Keratinocyte (primary cell): Measurements from ENCODE around the gene SLC26A8. TPM values are rescaled to one million over a fixed set of nuclear protein-coding genes. Genes with fewer than 3 reads are reported as not detected.

ENCODE experiments used
- DNase-seq: peaks from one replicate; pipeline ENCODE4 v3.0.0-alpha.2; 2011; ENCODE audit warnings: low read depth, missing footprints, low spot score
- FAIRE-seq: peaks from 2 replicates; lab custom pipeline; 2011; peaks lifted over from hg19 to GRCh38; lab: Jason Lieb, UNC
- H2AFZ ChIP-seq: 2 replicates; pipeline ENCODE4 v1.6.0; 2012; ENCODE audit warnings: low read length, control low read depth, inconsistent platforms; ENCODE audit not compliant: control insufficient read depth
- H3K27ac ChIP-seq: 2 replicates; pipeline ENCODE4 v1.5.1; 2011; ENCODE audit warnings: low read length; ENCODE audit not compliant: control insufficient read depth, insufficient read depth
- H3K27me3 ChIP-seq: 3 replicates; pipeline ENCODE4 v1.6.0; 2011; ENCODE audit warnings: low read length; ENCODE audit not compliant: control insufficient read depth, insufficient read depth; ENCODE audit errors: extremely low read depth
- H3K36me3 ChIP-seq, 2 experiments: 2 replicates in 1 of 2; 3 replicates in 1 of 2; pipeline ENCODE4 v1.5.1; 2011; ENCODE audit warnings: low read length in 2 of 2, mild to moderate bottlenecking in 1 of 2; ENCODE audit not compliant: control insufficient read depth in 2 of 2, insufficient read depth in 2 of 2; ENCODE audit errors: extremely low read depth in 1 of 2
- H3K4me1 ChIP-seq: 3 replicates; pipeline ENCODE4 v1.5.1; 2011; ENCODE audit warnings: low read length; ENCODE audit not compliant: control insufficient read depth, insufficient read depth; ENCODE audit errors: extremely low read depth
- H3K4me2 ChIP-seq: 3 replicates; pipeline ENCODE4 v1.6.0; 2011; ENCODE audit warnings: low read depth, low read length; ENCODE audit not compliant: control insufficient read depth, insufficient read depth; ENCODE audit errors: extremely low read depth
- H3K4me3 ChIP-seq, 3 experiments: fragments of 200-600 bp in 1 of 3; sonication (generic) in 1 of 3; 2 replicates in 2 of 3; 3 replicates in 1 of 3; pipeline ENCODE4 v1.5.1; 2011 to 2016; ENCODE audit warnings: low read length in 3 of 3, mild to moderate bottlenecking in 3 of 3, control low read depth in 2 of 3, inconsistent platforms in 1 of 3, low read depth in 1 of 3, mixed read lengths in 1 of 3, mixed run types in 1 of 3, moderate library complexity in 1 of 3; ENCODE audit not compliant: control insufficient read depth in 2 of 3, insufficient read depth in 2 of 3; ENCODE audit errors: extremely low read depth in 1 of 3
- H3K79me2 ChIP-seq: 2 replicates; pipeline ENCODE4 v1.6.0; 2012; ENCODE audit warnings: low read length; ENCODE audit not compliant: control insufficient read depth, insufficient read depth
- H3K9ac ChIP-seq: 3 replicates; pipeline ENCODE4 v1.6.0; 2011; ENCODE audit warnings: low read length; ENCODE audit not compliant: control insufficient read depth, insufficient read depth; ENCODE audit errors: extremely low read depth
- H3K9me1 ChIP-seq: 3 replicates; pipeline ENCODE4 v1.6.0; 2011; ENCODE audit warnings: low read length; ENCODE audit not compliant: control insufficient read depth, insufficient read depth; ENCODE audit errors: extremely low read depth
- H3K9me3 ChIP-seq: 2 replicates; pipeline ENCODE4 v1.5.1; 2012; ENCODE audit warnings: low read depth, low read length; ENCODE audit not compliant: control insufficient read depth
- H4K20me1 ChIP-seq: 3 replicates; pipeline ENCODE4 v1.6.0; 2011; ENCODE audit warnings: low read length; ENCODE audit not compliant: control insufficient read depth, insufficient read depth; ENCODE audit errors: extremely low read depth
- EZH2 ChIP-seq: IDR thresholded peaks from one replicate; pipeline ENCODE4 v1.6.1; 2012; ENCODE audit warnings: inconsistent platforms, mild to moderate bottlenecking, low read length, moderate library complexity
- dilution Hi-C: fragments of 300-500 bp; cut with MboI; formaldehyde crosslinking; loops from one replicate; pipeline ENCODE4 v1.7.0; 2020; ENCODE audit warnings: low sequenced_read_pairs; ENCODE audit not compliant: extremely low pct_ligation_motif_present
- polyA plus RNA-seq, 5 experiments: library from polyadenylated mRNA; depleted of rRNA in 3 of 5; stranded (reverse) in 3 of 5; stranded (forward) in 1 of 5; unstranded in 1 of 5; fragments of >200 nt; gene quantifications; 1 replicate in 1 of 5; 2 replicates in 3 of 5; 3 replicates in 1 of 5; pipeline versions ENCODE4 v1.2.1 to v1.2.3, GENCODE V29; 2011 to 2012; ENCODE audit warnings: missing spikeins in 2 of 5, low read depth in 1 of 5, low replicate concordance in 1 of 5
- TF ChIP-seq, protein P1 (sequence below), 3 experiments: IDR thresholded peaks in 1 of 3; conservative IDR thresholded peaks in 1 of 3; optimal IDR thresholded peaks in 1 of 3; 2 replicates in 2 of 3; 3 replicates in 1 of 3; pipeline versions ENCODE3 to v1.5.1; 2011; ENCODE audit warnings: low read length in 3 of 3, mild to moderate bottlenecking in 3 of 3, moderate library complexity in 2 of 3, control low read depth in 1 of 3, inconsistent platforms in 1 of 3; ENCODE audit not compliant: insufficient read depth in 2 of 3; ENCODE audit errors: extremely low read depth in 1 of 3

SLC26A8 gene
- polyA plus RNA-seq, 1 donor (not counting 4 experiments of a cell fraction or from before 2014, with no cell fraction given), result 0.18 TPM

DNA sequence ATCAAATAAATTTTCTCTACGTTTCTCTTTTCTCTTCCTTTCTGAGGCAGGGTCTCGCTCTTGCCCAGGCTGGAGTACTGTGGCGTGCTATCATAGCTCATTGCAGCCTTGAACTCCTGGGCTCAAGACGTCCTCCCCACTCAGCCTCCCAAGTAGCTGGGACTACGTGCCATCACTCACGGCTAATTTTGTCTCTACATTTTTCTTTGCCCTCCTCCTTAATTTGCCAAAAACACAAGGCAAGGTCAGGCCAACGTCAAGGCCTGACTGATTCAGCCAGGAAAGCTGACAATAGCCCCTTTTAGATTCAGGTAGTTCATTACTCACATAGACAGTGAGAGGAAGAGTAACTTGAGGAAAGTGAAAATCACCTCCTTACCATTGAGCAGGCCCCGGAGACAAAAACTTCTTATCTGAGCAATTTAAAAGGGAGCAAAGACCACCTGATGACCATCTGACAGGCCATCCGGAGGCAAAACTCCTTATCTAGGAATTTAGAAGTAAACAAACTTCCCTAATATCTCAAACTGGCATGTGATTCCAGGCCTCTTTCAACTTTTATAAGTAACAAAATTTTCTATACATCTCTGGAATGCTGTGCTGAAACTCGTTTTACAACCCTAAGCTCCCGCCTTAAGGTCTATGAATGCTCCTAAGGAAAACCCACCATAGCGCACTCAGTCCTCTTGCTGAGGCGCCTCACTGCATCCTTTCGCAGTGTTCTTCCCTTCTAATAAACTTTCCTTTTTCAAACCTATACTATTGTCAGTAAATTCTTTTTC is 61.5 kb downstream of the SLC26A8 start:
- H2AFZ ChIP-seq, result no peak overlapping the region
- no peaks in the 10 kb centered on the region for H3K36me3 ChIP-seq
- no peak overlapping the region for H3K27ac ChIP-seq
- no peak for DNase-seq
- no peak overlapping the region for H3K4me3 ChIP-seq
- H3K4me2 ChIP-seq, result no peak overlapping the region
- H4K20me1 ChIP-seq, result no peaks in the 10 kb centered on the region
- H3K9me3 ChIP-seq, result no peaks in the 10 kb centered on the region
- TF ChIP-seq, protein P1, sequence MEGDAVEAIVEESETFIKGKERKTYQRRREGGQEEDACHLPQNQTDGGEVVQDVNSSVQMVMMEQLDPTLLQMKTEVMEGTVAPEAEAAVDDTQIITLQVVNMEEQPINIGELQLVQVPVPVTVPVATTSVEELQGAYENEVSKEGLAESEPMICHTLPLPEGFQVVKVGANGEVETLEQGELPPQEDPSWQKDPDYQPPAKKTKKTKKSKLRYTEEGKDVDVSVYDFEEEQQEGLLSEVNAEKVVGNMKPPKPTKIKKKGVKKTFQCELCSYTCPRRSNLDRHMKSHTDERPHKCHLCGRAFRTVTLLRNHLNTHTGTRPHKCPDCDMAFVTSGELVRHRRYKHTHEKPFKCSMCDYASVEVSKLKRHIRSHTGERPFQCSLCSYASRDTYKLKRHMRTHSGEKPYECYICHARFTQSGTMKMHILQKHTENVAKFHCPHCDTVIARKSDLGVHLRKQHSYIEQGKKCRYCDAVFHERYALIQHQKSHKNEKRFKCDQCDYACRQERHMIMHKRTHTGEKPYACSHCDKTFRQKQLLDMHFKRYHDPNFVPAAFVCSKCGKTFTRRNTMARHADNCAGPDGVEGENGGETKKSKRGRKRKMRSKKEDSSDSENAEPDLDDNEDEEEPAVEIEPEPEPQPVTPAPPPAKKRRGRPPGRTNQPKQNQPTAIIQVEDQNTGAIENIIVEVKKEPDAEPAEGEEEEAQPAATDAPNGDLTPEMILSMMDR (optimal IDR thresholded peaks at IDR 0.05 in 1 of 3, IDR thresholded peaks at IDR 0.05 in 1 of 3, conservative IDR thresholded peaks at IDR 0.05 in 1 of 3; ENCODE audit: extremely low read depth in 1 of 3, insufficient read depth in 2 of 3, low read length in 3 of 3), result no peak
- no peak for TF ChIP-seq EZH2
- no peaks in the 10 kb centered on the region for H3K4me1 ChIP-seq
- H3K79me2 ChIP-seq, result no peaks in the 10 kb centered on the region
- no peaks in the 10 kb centered on the region for H3K9me1 ChIP-seq
- no peaks in the 10 kb centered on the region for H3K27me3 ChIP-seq
- H3K9ac ChIP-seq, result no peak overlapping the region
- dilution Hi-C loops, result no loop called here
- FAIRE-seq, result no peak

DNA sequence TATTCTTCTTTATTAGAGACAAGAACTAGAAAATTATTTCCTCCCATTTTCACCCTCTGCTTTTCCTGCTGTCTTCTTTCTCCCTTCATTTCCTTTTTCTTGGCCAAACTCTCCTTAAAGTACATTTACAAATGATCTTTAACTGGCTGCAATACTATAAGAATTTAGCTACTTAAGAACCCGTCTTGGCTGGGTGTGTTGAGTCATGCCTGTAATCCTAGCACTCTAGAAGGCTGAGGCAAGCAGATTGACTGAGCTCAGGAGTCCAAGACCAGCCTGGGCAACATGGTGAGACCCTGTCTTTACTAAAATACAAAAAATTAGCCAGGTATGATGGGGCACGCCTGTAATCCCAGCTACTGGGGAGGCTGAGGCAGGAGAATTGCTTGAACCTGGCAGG is 64.3 kb downstream of the SLC26A8 start:
- TF ChIP-seq, protein P1 (optimal IDR thresholded peaks at IDR 0.05 in 1 of 3, IDR thresholded peaks at IDR 0.05 in 1 of 3, conservative IDR thresholded peaks at IDR 0.05 in 1 of 3; ENCODE audit: extremely low read depth in 1 of 3, insufficient read depth in 2 of 3, low read length in 3 of 3), result no peak
- no peak for TF ChIP-seq EZH2
- Histone ChIP-seq H3K4me2 (no peak overlapping the region), H3K36me3 (no peaks in the 10 kb centered on the region), H3K4me1 (no peaks in the 10 kb centered on the region), H3K27ac (no peak overlapping the region), H3K4me3 (no peak overlapping the region), H2AFZ (no peak overlapping the region), H3K27me3 (no peaks in the 10 kb centered on the region), H4K20me1 (no peaks in the 10 kb centered on the region), H3K9ac (no peak overlapping the region), H3K79me2 (no peaks in the 10 kb centered on the region), H3K9me3 (no peaks in the 10 kb centered on the region), H3K9me1 (no peaks in the 10 kb centered on the region)
- DNase-seq (no peak), FAIRE-seq (no peak)
- dilution Hi-C loops, result no loop called here
